Measurements from ENCODE around the gene ZNF331.
"Not testable (repeated sequence)": the region's sequence is repeated elsewhere in the genome, so short reads cannot be mapped to it uniquely, and the experiment has no call there.

DNA sequence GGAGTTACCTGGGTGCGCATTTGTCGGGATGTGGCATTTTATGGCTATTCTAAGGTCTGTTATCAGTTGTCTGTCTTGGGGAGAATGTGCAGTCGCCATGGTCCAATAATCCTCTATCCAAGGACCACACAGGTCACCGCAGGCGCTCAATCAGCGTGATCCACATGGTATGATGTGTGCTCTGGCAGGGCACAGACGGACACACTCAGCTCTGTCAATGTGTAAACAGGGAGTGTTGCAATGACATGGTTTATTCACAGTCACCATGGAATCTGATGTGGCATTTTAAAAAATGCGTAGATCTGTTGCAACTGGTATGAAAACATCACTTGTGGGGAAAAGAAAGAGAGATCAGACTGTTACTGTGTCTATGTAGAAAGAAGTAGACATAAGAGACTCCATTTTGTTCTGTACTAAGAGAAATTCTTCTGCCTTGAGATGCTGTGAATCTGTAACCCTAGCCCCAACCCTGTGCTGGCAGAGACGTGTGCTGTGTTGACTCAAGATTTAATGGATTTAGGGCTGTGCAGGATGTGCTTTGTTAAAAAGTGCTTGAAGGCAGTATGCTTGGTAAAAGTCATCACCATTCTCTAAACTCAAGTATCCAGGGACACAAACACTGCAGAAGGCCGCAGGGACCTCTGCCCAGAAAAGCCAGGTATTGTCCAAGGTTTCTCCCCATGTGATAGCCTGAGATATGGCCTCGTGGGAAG, 40.5 kb upstream of the ZNF331 start:
- not testable (repeated sequence) for TF ChIP-seq CTCF (IDR thresholded peaks at IDR 0.05; ENCODE audit: insufficient read depth, low read length); POLR2AphosphoS5 (IDR thresholded peaks at IDR 0.05; ENCODE audit: low read depth); SPI1 (IDR thresholded peaks at IDR 0.05; ENCODE audit: borderline replicate concordance, low read depth); GABPA (IDR thresholded peaks at IDR 0.05; ENCODE audit: low read depth)
- TF ChIP-seq, protein P1, sequence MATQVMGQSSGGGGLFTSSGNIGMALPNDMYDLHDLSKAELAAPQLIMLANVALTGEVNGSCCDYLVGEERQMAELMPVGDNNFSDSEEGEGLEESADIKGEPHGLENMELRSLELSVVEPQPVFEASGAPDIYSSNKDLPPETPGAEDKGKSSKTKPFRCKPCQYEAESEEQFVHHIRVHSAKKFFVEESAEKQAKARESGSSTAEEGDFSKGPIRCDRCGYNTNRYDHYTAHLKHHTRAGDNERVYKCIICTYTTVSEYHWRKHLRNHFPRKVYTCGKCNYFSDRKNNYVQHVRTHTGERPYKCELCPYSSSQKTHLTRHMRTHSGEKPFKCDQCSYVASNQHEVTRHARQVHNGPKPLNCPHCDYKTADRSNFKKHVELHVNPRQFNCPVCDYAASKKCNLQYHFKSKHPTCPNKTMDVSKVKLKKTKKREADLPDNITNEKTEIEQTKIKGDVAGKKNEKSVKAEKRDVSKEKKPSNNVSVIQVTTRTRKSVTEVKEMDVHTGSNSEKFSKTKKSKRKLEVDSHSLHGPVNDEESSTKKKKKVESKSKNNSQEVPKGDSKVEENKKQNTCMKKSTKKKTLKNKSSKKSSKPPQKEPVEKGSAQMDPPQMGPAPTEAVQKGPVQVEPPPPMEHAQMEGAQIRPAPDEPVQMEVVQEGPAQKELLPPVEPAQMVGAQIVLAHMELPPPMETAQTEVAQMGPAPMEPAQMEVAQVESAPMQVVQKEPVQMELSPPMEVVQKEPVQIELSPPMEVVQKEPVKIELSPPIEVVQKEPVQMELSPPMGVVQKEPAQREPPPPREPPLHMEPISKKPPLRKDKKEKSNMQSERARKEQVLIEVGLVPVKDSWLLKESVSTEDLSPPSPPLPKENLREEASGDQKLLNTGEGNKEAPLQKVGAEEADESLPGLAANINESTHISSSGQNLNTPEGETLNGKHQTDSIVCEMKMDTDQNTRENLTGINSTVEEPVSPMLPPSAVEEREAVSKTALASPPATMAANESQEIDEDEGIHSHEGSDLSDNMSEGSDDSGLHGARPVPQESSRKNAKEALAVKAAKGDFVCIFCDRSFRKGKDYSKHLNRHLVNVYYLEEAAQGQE (IDR thresholded peaks at IDR 0.05; ENCODE audit: insufficient replicate concordance, low read depth), result not testable (repeated sequence)

Measured in HL-60 (cell line).